ENCODE data around the gene ALK. TPM values are rescaled to one million over a fixed set of nuclear protein-coding genes. Genes with fewer than 3 reads are reported as not detected.

ALK gene
- polyA plus RNA-seq, 10 donors: 0.04 to 0.36 (median 0.13) TPM; not detected in 1

- DNase-seq: peak in 1 of 3 donors; percentile 22
Measured at GRCh38 chr2:29405266-29405665, 516.1 kb downstream of the ALK start.

- DNase-seq: peak in 1 of 3 donors; percentile 54
Measured at GRCh38 chr2:29401994-29402393, 519.4 kb downstream of the ALK start.

GRCh38 chr2:29400930-29401653 is 520.3 kb downstream of the ALK start:
- peak in 1 of 3 donors; percentile 63 for DNase-seq

- peak in 1 of 3 donors; percentile 20 for DNase-seq
Measured at GRCh38 chr2:29398384-29399237, 522.8 kb downstream of the ALK start.

- peak in 1 of 3 donors; percentile 22 for DNase-seq
Measured at GRCh38 chr2:29397713-29398112, 523.7 kb downstream of the ALK start.

- no peak for DNase-seq
Measured at GRCh38 chr2:29397039-29397438, 524.3 kb downstream of the ALK start.

GRCh38 chr2:29394981-29395350 is 526.4 kb downstream of the ALK start:
- peak in 1 of 3 donors; percentile 26 for DNase-seq

GRCh38 chr2:29394311-29394980 is 526.9 kb downstream of the ALK start:
- peak in 1 of 3 donors; percentile 31 for DNase-seq

GRCh38 chr2:29393676-29394075 is 527.7 kb downstream of the ALK start:
- no peak for DNase-seq

- no peak for DNase-seq
Measured at GRCh38 chr2:29392774-29393173, 528.6 kb downstream of the ALK start.

- no peak for DNase-seq
Measured at GRCh38 chr2:29390136-29390535, 531.2 kb downstream of the ALK start.

GRCh38 chr2:29389686-29390085 is 531.7 kb downstream of the ALK start:
- DNase-seq: no peak

GRCh38 chr2:29388071-29388470 is 533.3 kb downstream of the ALK start:
- DNase-seq: peak in 1 of 3 donors; percentile 33

- peak in 1 of 3 donors; percentile 8 for DNase-seq
Measured at GRCh38 chr2:29382486-29382885, 538.9 kb downstream of the ALK start.

GRCh38 chr2:29377788-29378187 is 543.6 kb downstream of the ALK start:
- no peak for DNase-seq

- DNase-seq: no peak
Measured at GRCh38 chr2:29376541-29376940, 544.8 kb downstream of the ALK start.

- no peak for DNase-seq
Measured at GRCh38 chr2:29375843-29376242, 545.5 kb downstream of the ALK start.

GRCh38 chr2:29374823-29375222 is 546.6 kb downstream of the ALK start:
- no peak for DNase-seq

GRCh38 chr2:29373870-29374269 is 547.5 kb downstream of the ALK start:
- no peak for DNase-seq

GRCh38 chr2:29372185-29372584 is 549.2 kb downstream of the ALK start:
- no peak for DNase-seq

GRCh38 chr2:29370581-29371125 is 550.7 kb downstream of the ALK start:
- no peak for DNase-seq

- no peak for DNase-seq
Measured at GRCh38 chr2:29370173-29370572, 551.2 kb downstream of the ALK start.

All from muscle of back (tissue), 11 donors.